Measurements from ENCODE around the gene MTMR3. TPM values are rescaled to one million over a fixed set of nuclear protein-coding genes. Genes with fewer than 3 reads are reported as not detected.

MTMR3 gene
- total RNA-seq, 1 donor from 2014 or later: 30.3 TPM

DNA sequence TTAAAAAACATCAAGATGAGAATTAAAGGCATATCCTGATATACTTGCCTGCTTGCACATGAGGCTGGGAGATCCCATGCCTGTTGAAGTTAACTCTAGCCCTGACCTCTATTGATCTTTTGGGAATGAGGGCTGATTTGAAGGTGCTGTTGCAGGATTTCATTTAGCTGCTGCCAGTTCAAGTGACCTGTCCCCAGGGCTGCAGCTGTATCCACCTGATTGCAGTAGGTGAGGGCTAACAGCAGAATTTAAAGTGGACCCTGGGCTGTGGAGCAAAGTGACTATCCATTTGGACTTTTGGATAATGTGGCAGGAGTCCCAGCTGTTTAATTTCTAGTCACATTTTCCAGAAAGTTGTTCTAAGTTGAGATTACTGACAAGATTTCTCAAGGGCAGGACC, 146.5 kb downstream of the MTMR3 start:
- no peaks in the 10 kb centered on the region for H3K27me3 ChIP-seq (ENCODE audit: control insufficient read depth, insufficient read depth, low read length)
- DNase-seq (ENCODE audit: low read depth): no peak
- no peak for TF ChIP-seq CTCF (IDR thresholded peaks at IDR 0.05; ENCODE audit: insufficient read depth, low read length, severe bottlenecking)
- no peak overlapping the region for H3K4me3 ChIP-seq (ENCODE audit: low read depth, low read length)
- FAIRE-seq: peak; percentile 68
- peaks cover 10% of the 10 kb centered on the region for H3K36me3 ChIP-seq (ENCODE audit: control insufficient read depth, insufficient read depth, low read length)

DNA sequence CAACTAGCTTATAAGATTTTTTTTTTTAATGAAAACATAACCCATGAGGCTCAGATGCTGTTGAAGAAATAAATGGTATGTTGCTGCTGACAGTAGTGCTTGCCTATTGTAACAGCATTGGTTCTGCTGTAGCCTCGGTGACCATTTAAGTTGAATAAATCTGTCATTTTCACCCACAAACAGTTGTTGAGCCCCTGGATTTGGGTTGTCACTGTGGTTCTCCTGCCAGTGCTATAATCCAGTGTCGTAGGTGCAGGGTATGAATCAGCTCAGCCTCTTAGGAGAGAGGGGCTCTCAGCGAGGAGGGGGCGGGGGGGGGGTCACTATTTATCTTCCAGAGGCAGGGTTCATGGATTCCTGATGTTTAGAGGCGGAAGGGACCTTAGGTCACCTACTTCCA, 147.4 kb downstream of the MTMR3 start:
- DNase-seq (ENCODE audit: low read depth) (no peak), FAIRE-seq (no peak)
- Histone ChIP-seq H3K27me3 (ENCODE audit: control insufficient read depth, insufficient read depth, low read length) (no peaks in the 10 kb centered on the region), H3K36me3 (ENCODE audit: control insufficient read depth, insufficient read depth, low read length) (peaks cover 9% of the 10 kb centered on the region), H3K4me3 (ENCODE audit: low read depth, low read length) (no peak overlapping the region)
- no peak for TF ChIP-seq CTCF (IDR thresholded peaks at IDR 0.05; ENCODE audit: insufficient read depth, low read length, severe bottlenecking)

- Histone ChIP-seq H3K36me3 (ENCODE audit: control insufficient read depth, insufficient read depth, low read length) (peaks cover 5% of the 10 kb centered on the region), H3K27me3 (ENCODE audit: control insufficient read depth, insufficient read depth, low read length) (no peaks in the 10 kb centered on the region), H3K4me3 (ENCODE audit: low read depth, low read length) (no peak overlapping the region)
- TF ChIP-seq CTCF (IDR thresholded peaks at IDR 0.05; ENCODE audit: insufficient read depth, low read length, severe bottlenecking): no peak
- FAIRE-seq (no peak), DNase-seq (ENCODE audit: low read depth) (no peak)
Observed at GRCh38 chr22:30031328-30031727, 148.4 kb downstream of the MTMR3 start.

- no peak for FAIRE-seq
- no peak overlapping the region for H3K4me3 ChIP-seq (ENCODE audit: low read depth, low read length)
- DNase-seq (ENCODE audit: low read depth): no peak
- no peak for TF ChIP-seq CTCF (IDR thresholded peaks at IDR 0.05; ENCODE audit: insufficient read depth, low read length, severe bottlenecking)
- peaks cover 3% of the 10 kb centered on the region for H3K36me3 ChIP-seq (ENCODE audit: control insufficient read depth, insufficient read depth, low read length)
- H3K27me3 ChIP-seq (ENCODE audit: control insufficient read depth, insufficient read depth, low read length): no peaks in the 10 kb centered on the region
Observed at GRCh38 chr22:30031764-30032455, 148.9 kb downstream of the MTMR3 start.

DNA sequence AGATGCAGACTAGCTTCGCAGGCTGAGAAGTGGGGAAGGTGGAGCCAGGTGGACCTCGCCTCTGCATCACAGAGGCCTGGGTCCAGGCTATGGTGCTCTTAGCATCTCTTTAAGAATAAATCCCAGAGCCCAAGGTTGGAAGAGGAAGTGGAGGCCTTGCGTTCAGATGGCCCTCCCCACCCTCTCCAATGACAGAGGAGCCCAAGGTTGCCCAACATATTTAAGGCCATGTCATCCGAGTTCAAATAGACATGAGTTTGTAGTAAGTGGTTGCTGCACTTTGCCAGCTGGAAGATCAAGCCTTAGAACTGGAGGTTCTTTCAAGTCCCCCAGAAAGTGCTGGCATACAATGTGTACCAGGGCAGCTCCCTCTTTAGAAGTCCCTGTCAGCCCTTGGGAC, 150.2 kb downstream of the MTMR3 start:
- no peak for FAIRE-seq
- no peak for TF ChIP-seq CTCF (IDR thresholded peaks at IDR 0.05; ENCODE audit: insufficient read depth, low read length, severe bottlenecking)
- no peak for DNase-seq (ENCODE audit: low read depth)
- Histone ChIP-seq H3K4me3 (ENCODE audit: low read depth, low read length) (no peak overlapping the region), H3K27me3 (ENCODE audit: control insufficient read depth, insufficient read depth, low read length) (no peaks in the 10 kb centered on the region), H3K36me3 (ENCODE audit: control insufficient read depth, insufficient read depth, low read length) (peaks cover 1% of the 10 kb centered on the region)

- no peak for DNase-seq (ENCODE audit: low read depth)
- Histone ChIP-seq H3K27me3 (ENCODE audit: control insufficient read depth, insufficient read depth, low read length) (no peaks in the 10 kb centered on the region), H3K4me3 (ENCODE audit: low read depth, low read length) (no peak overlapping the region), H3K36me3 (ENCODE audit: control insufficient read depth, insufficient read depth, low read length) (peaks cover 1% of the 10 kb centered on the region)
- no peak for TF ChIP-seq CTCF (IDR thresholded peaks at IDR 0.05; ENCODE audit: insufficient read depth, low read length, severe bottlenecking)
- no peak for FAIRE-seq
Observed at GRCh38 chr22:30033901-30034300, 150.9 kb downstream of the MTMR3 start.
